Right lobe of liver (tissue), 4 donors: ENCODE data around the gene REM2.

ENCODE experiments used
- CTCF ChIP-seq, 4 donors: fragments of 200-600 bp in 3 of 4; fragments of 450-650 bp in 1 of 4; IDR thresholded peaks; one replicate each; pipeline versions ENCODE4 v1.5.1 to v1.8.0; 2016 to 2022; ENCODE audit warnings: antibody characterized with exemption in 4 of 4, mild to moderate bottlenecking in 2 of 4
- POLR2A ChIP-seq: fragments of 450-650 bp; IDR thresholded peaks from one replicate; pipeline ENCODE4 v1.6.1; 2017; ENCODE audit warnings: antibody characterized with exemption, mild to moderate bottlenecking
- donor health status: DM: no; HTN: no; CAD: no.
- donor health status: DM: no; HTN: no; CAD: no.
- donor health status: DM: no; HTN: yes; CAD: no.

- TF ChIP-seq CTCF (IDR thresholded peaks at IDR 0.05) = no peak
- TF ChIP-seq POLR2A = no peak
These were observed 23.1 kb downstream of the REM2 start for GRCh38 chr14:22906073-22906472.
